HepG2 (cell line): ENCODE measurements around the gene DHRS4L2. TPM values are rescaled to one million over a fixed set of nuclear protein-coding genes. Genes with fewer than 3 reads are reported as not detected.
A peak's percentile ranks its signal among the peaks of the same experiment; 100 is the strongest.
"Not testable (repeated sequence)": the region's sequence is repeated elsewhere in the genome, so short reads cannot be mapped to it uniquely, and the experiment has no call there.

Source experiments
- AGO1 ChIP-seq: fragments of 200-400 bp; formaldehyde crosslinking; IDR thresholded peaks from 2 replicates; pipeline ENCODE4 v1.6.1; 2017; ENCODE audit warnings: mild to moderate bottlenecking, low read depth, low read length, moderate library complexity; ENCODE audit not compliant: poor library complexity, severe bottlenecking
- BRD4 ChIP-seq: sonication (generic); formaldehyde crosslinking; IDR thresholded peaks from 2 replicates; pipeline ENCODE4 v1.4.0; 2020; ENCODE audit warnings: missing genetic modification reagents
- CENPT ChIP-seq: sonication (generic); formaldehyde crosslinking; IDR thresholded peaks from 2 replicates; pipeline ENCODE4 v1.8.0; 2022; ENCODE audit warnings: low read depth, mild to moderate bottlenecking, moderate library complexity, missing genetic modification reagents
- HMG20B ChIP-seq: conservative IDR thresholded peaks from 2 replicates; pipeline ENCODE4 v1.6.1; 2016; ENCODE audit warnings: missing genetic modification reagents, missing compliant biosample characterization
- JUND ChIP-seq: sonication (generic); formaldehyde crosslinking; IDR thresholded peaks from 2 replicates; pipeline ENCODE4 v1.8.0; 2022; ENCODE audit warnings: mild to moderate bottlenecking, missing genetic modification reagents
- NR2F6 ChIP-seq, 2 experiments: IDR thresholded peaks; 2 replicates each; pipeline ENCODE4 v1.6.1; 2016; ENCODE audit warnings: antibody characterized with exemption in 1 of 2, mild to moderate bottlenecking in 1 of 2
- PAWR ChIP-seq: sonication (generic); formaldehyde crosslinking; IDR thresholded peaks from 2 replicates; pipeline ENCODE4 v1.4.0; 2020; ENCODE audit warnings: missing genetic modification reagents, mild to moderate bottlenecking, borderline replicate concordance
- REPIN1 ChIP-seq: sonication (generic); formaldehyde crosslinking; IDR thresholded peaks from 2 replicates; pipeline ENCODE4 v1.8.0; 2022; ENCODE audit warnings: missing genetic modification reagents, low read depth, mild to moderate bottlenecking, borderline replicate concordance
- SMAD9 ChIP-seq: sonication (generic); formaldehyde crosslinking; IDR thresholded peaks from 2 replicates; pipeline ENCODE4 v1.5.1; 2020; ENCODE audit warnings: mild to moderate bottlenecking, missing genetic modification reagents
- ZNF430 ChIP-seq: sonication (generic); formaldehyde crosslinking; IDR thresholded peaks from 2 replicates; pipeline ENCODE4 v1.9.0; 2021; ENCODE audit warnings: mild to moderate bottlenecking, missing genetic modification reagents
- ZNF788 ChIP-seq: sonication (generic); formaldehyde crosslinking; IDR thresholded peaks from 2 replicates; pipeline ENCODE4 v1.5.0; 2020; ENCODE audit warnings: mild to moderate bottlenecking, missing genetic modification reagents, borderline replicate concordance
- polyA plus RNA-seq, 8 experiments: library from polyadenylated mRNA; depleted of rRNA in 3 of 8; stranded (reverse) in 7 of 8; unstranded in 1 of 8; fragments of >200 nt; fragmentation: Illumina TruSeq in 4 of 8; extraction: Trizol in 4 of 8; gene quantifications; 2 replicates each; pipeline versions ENCODE4 v1.2.1 to v1.2.3, GENCODE V29; 2011 to 2016; ENCODE audit warnings: low read depth in 4 of 8, missing spikeins in 1 of 8, mixed read lengths in 1 of 8; ENCODE audit not compliant: insufficient read depth in 1 of 8
- total RNA-seq, 5 experiments: library from RNA; depleted of rRNA; stranded (reverse); fragments of >200 nt; fragmentation: Illumina TruSeq; extraction: Trizol; gene quantifications; 2 replicates each; pipeline ENCODE4 v1.2.3, GENCODE V29; 2016; ENCODE audit warnings: low read depth in 1 of 5
- TF ChIP-seq, protein P1 (sequence below): sonication (generic); formaldehyde crosslinking; IDR thresholded peaks from 2 replicates; pipeline ENCODE4 v1.4.0; 2020; ENCODE audit warnings: missing genetic modification reagents
- TF ChIP-seq, protein P2 (sequence below): sonication (generic); formaldehyde crosslinking; IDR thresholded peaks from 2 replicates; pipeline ENCODE4 v1.4.0; 2020; ENCODE audit warnings: missing genetic modification reagents
- TF ChIP-seq, protein P3 (sequence below): sonication (generic); formaldehyde crosslinking; IDR thresholded peaks from 2 replicates; pipeline ENCODE4 v1.5.0; 2020; ENCODE audit warnings: missing genetic modification reagents, mild to moderate bottlenecking, borderline replicate concordance
- TF ChIP-seq, protein P4 (sequence below): sonication (generic); formaldehyde crosslinking; IDR thresholded peaks from 2 replicates; pipeline ENCODE4 v1.9.0; 2022; ENCODE audit warnings: missing genetic modification reagents, mild to moderate bottlenecking, borderline replicate concordance
- TF ChIP-seq, protein P5 (sequence below): sonication (generic); formaldehyde crosslinking; IDR thresholded peaks from 2 replicates; pipeline ENCODE4 v1.4.0; 2020; ENCODE audit warnings: missing genetic modification reagents

The DHRS4L2 gene
- total and polyA plus RNA-seq, 2 of the 13 experiments (the other 11 are each of a cell fraction or from before 2014, with no cell fraction given), result 24.7 to 38.2 TPM

DNA sequence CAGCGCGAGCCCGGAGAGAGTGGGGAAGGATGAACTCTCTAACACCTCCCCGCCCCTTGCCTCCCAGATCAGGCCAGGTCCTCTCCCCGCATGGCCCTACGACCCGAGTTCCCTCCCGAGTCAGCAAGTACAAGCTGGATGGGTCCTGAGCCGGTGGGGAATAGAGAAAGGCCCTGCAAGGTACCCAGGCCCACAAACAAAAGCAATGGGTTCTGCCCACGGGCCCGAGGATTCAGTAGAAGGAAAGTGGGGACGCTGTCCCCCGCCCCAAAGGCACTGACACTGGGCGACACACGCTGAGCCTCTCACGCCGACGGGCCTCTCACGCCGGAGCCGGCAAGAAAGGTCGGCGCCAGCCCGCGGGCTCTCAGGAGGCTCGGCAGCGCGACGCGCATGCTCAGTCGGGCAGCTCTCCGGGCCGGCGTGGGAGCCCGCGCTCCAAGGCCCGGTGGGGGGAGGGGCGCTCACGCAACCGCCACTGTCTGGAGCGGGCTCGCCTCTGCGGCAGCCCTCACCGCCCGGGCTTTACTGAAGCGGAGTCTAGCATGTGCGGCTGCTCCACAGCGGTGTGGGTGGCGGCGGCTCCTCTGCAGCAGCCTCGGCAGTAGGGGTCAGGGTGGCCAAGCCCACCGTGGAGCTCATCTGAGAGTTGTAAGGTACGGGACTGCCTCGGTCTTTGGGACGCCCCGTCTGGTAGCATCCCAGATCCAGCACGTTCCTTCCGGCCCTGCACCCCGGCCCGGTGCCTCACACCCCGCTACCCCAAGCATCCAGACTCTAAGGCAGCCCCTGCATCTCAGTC, 19.0 kb upstream of the DHRS4L2 start (continued):
- TF ChIP-seq AGO1 (peak; percentile 59), BRD4 (peak; percentile 92; the same call in 1 of the 2 replicates), HMG20B (CRISPR knock-in tag) (peak; percentile 58; the same call in 1 of the 2 replicates), NR2F6 (CRISPR knock-in tag; IDR thresholded peaks at IDR 0.05) (peak; percentile 72), CENPT (0 out of 2 replicates have a peak, but pooled peaks have one; percentile 47), SMAD9 (peak; percentile 60; the same call in 1 of the 2 replicates), JUND (peak; percentile 45; the same call in 1 of the 2 replicates), PAWR (CRISPR knock-in tag) (peak; percentile 54; the same call in 1 of the 2 replicates), REPIN1 (CRISPR knock-in tag) (peak; percentile 62; the same call in 1 of the 2 replicates), ZNF788 (CRISPR knock-in tag) (peak; percentile 85; the same call in 1 of the 2 replicates), ZNF430 (CRISPR knock-in tag) (0 out of 2 replicates have a peak, but pooled peaks have one; percentile 53)
- TF ChIP-seq, protein P1, sequence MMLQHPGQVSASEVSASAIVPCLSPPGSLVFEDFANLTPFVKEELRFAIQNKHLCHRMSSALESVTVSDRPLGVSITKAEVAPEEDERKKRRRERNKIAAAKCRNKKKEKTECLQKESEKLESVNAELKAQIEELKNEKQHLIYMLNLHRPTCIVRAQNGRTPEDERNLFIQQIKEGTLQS, result peak; percentile 82
- not testable (repeated sequence) for TF ChIP-seq NR2F6 (IDR thresholded peaks at IDR 0.05)
- TF ChIP-seq, protein P2, sequence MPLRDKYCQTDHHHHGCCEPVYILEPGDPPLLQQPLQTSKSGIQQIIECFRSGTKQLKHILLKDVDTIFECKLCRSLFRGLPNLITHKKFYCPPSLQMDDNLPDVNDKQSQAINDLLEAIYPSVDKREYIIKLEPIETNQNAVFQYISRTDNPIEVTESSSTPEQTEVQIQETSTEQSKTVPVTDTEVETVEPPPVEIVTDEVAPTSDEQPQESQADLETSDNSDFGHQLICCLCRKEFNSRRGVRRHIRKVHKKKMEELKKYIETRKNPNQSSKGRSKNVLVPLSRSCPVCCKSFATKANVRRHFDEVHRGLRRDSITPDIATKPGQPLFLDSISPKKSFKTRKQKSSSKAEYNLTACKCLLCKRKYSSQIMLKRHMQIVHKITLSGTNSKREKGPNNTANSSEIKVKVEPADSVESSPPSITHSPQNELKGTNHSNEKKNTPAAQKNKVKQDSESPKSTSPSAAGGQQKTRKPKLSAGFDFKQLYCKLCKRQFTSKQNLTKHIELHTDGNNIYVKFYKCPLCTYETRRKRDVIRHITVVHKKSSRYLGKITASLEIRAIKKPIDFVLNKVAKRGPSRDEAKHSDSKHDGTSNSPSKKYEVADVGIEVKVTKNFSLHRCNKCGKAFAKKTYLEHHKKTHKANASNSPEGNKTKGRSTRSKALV (CRISPR knock-in tag), result 0 out of 2 replicates have a peak, but pooled peaks have one; percentile 46
- TF ChIP-seq, protein P3, sequence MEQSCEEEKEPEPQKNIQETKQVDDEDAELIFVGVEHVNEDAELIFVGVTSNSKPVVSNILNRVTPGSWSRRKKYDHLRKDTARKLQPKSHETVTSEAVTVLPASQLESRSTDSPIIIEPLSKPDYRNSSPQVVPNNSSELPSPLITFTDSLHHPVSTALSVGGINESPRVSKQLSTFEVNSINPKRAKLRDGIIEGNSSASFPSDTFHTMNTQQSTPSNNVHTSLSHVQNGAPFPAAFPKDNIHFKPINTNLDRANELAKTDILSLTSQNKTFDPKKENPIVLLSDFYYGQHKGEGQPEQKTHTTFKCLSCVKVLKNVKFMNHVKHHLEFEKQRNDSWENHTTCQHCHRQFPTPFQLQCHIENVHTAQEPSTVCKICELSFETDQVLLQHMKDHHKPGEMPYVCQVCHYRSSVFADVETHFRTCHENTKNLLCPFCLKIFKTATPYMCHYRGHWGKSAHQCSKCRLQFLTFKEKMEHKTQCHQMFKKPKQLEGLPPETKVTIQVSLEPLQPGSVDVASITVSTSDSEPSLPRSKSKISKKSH, result peak; percentile 87
- TF ChIP-seq, protein P4, sequence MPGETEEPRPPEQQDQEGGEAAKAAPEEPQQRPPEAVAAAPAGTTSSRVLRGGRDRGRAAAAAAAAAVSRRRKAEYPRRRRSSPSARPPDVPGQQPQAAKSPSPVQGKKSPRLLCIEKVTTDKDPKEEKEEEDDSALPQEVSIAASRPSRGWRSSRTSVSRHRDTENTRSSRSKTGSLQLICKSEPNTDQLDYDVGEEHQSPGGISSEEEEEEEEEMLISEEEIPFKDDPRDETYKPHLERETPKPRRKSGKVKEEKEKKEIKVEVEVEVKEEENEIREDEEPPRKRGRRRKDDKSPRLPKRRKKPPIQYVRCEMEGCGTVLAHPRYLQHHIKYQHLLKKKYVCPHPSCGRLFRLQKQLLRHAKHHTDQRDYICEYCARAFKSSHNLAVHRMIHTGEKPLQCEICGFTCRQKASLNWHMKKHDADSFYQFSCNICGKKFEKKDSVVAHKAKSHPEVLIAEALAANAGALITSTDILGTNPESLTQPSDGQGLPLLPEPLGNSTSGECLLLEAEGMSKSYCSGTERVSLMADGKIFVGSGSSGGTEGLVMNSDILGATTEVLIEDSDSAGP (CRISPR knock-in tag), result peak; percentile 79
- TF ChIP-seq, protein P5, sequence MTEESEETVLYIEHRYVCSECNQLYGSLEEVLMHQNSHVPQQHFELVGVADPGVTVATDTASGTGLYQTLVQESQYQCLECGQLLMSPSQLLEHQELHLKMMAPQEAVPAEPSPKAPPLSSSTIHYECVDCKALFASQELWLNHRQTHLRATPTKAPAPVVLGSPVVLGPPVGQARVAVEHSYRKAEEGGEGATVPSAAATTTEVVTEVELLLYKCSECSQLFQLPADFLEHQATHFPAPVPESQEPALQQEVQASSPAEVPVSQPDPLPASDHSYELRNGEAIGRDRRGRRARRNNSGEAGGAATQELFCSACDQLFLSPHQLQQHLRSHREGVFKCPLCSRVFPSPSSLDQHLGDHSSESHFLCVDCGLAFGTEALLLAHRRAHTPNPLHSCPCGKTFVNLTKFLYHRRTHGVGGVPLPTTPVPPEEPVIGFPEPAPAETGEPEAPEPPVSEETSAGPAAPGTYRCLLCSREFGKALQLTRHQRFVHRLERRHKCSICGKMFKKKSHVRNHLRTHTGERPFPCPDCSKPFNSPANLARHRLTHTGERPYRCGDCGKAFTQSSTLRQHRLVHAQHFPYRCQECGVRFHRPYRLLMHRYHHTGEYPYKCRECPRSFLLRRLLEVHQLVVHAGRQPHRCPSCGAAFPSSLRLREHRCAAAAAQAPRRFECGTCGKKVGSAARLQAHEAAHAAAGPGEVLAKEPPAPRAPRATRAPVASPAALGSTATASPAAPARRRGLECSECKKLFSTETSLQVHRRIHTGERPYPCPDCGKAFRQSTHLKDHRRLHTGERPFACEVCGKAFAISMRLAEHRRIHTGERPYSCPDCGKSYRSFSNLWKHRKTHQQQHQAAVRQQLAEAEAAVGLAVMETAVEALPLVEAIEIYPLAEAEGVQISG (CRISPR knock-in tag), result peak; percentile 81
